Measurements from ENCODE around the gene TMEM169.
A peak's percentile ranks its signal among the peaks of the same experiment; 100 is the strongest.
"Not testable (repeated sequence)": the region's sequence is repeated elsewhere in the genome, so short reads cannot be mapped to it uniquely, and the experiment has no call there.

TMEM169 gene

GRCh38 chr2:216139884-216140283 is 58.2 kb downstream of the TMEM169 start:
- peak; percentile 2 for DNase-seq

DNA sequence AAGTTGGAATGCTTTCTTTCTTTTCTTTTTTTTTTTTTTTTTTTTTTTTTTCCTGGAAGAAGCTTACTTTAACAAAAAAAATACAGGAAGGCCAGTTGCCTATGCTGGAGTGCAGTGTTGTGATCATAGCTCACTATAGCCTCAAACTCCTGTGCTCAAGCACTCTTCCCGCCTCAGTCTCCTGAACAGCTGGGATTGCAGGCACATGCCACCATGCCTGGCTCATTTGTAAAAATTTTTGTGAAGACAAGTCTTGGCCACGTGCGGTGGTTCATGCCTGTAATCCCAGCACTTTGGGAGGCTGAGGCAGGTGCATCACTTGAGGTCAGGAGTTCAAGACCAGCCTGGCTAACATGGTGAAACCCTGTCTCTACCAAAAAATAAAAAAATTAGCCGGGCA is 59.8 kb downstream of the TMEM169 start:
- DNase-seq: not testable (repeated sequence)

DNA sequence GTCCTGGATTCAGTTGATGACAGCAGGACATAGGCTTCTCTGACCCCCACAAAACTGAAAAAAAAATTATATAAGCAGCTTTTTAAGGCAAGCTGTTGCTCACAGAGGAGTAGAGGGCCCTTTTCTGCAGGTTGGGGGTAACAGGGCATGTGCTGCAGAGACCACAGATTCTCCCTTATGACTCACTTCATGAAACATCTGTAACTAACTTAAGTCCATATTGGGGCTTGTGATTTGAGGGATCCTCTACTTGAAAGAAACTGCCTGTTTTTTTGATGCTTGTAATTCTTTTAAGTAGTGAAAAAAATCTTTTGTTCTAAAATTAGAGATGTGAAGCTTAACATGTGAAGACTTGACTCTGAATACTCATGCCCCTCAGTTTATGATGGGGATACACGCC is 60.8 kb downstream of the TMEM169 start:
- DNase-seq: no peak

DNA sequence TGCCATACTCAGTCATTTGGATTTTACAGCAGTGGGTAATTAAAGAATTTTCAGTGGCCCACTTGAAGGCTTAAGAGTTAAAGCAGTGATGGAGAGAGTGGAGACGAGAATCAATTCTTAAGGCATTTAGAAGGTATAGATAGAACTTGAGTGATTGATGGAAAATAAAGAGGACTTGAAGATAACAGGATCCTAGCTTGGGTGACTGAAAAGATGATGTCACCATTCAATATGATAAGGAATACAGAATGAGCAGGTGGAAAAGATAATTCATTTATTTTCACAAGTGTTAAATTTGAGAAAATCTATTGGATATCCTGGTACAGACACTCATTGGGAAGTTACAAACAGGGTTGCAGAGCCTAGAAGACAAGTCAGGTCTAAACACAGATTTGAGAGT is 62.7 kb downstream of the TMEM169 start:
- no peak for DNase-seq

GRCh38 chr2:216144857-216145256 is 63.1 kb downstream of the TMEM169 start:
- no peak for DNase-seq

DNA sequence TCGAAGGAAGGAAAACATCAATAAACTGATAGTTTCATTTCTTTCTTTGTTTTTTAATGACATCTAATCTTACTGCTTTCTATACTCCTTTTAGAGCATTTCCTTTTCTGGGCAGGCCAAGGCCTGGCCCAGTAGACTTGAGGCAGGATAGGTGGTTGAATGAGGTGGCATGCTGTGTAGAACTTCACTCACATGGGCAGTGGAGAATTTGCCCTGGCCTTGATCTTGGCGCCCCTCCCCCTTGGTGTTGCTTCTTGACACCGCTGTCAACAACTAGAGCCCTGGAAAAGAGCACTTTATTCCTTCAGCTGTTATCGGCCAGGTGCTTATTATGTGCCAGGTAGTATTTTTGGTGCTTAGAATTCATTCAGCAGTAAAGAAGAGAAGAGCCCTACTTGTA is 64.9 kb downstream of the TMEM169 start:
- no peak for DNase-seq

DNA sequence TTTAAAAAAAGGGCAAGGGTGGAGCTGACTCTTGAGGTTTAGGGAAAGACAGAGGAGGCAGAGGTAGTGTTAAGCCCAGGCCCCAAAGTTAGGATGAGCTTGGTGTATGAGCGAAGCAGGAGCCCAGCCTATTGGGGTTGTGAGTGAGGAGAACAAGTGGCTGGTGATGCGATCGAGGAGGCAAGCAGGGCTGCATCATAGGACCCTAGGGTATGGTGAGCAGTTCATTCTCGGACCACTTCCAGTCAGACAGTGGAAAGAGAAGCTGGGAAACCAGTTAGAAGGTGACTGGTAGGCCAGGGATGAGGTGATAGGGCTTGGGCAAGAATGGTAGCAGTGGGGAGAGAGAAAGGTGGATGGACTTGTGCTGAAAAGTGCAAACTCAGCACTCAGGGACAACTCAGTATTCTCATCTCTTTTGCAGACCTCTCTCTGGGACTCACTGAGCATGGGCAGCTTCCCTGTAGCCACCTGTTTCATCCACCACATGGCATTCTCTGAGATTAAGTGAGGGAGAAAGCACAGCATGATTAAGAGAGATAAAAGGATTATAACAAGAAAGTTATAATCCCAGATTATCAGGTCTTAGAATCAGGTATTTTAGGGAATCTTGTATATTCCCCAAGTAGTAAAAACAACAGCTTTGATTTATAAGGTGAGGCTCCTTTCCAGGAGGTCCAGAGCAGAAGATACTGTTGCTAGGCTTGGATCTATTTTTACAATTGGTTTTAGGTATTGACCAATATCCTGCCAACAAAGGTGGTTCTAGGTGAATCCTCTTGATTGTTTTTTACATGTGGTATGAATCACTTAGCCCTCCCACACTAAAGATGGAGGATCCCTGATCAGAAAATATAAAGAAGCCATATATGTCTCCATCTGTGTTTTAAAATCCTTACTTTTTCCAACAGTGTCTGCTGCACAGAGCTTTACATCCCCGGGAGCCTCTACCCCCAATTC is 65.7 kb downstream of the TMEM169 start:
- no peak for DNase-seq

DNA sequence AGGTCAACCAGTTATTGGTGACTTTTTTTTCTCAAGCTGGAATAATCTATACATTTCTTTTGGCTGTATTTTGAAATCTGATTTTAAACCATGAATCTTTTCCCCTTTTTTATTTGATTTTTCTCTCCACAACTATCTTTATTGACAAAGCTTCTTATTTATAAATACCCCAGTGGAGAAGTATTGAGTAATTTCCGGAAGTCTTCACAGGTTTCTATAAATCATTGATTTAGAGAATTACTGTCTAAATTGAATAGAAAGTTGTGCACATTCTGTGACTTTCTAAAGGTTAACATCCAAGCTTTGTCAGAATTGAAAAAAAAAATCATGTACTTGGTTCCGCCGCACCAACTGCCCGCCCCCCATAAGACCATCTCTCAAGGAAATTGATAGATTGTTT is 67.3 kb downstream of the TMEM169 start:
- no peak for DNase-seq

DNA sequence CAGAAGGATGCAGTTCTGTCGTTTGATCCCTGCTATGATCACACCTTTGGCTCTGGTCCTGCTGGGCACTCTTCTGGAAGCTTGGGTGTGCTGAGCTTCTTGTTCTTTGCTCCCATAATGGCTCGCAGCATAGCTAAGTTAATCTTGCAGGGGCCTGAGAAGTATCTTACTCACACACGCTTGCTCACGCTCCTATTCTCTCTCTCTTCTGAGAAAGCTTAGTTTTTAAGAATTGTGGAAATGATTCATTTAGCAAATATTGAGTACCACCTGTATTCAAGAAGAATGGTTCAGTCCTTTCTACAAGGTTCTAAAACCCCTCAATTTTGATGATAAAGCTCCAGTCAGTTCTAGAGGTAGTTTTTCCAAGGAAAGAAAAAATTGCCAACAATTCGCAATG is 68.0 kb downstream of the TMEM169 start:
- no peak for DNase-seq

DNA sequence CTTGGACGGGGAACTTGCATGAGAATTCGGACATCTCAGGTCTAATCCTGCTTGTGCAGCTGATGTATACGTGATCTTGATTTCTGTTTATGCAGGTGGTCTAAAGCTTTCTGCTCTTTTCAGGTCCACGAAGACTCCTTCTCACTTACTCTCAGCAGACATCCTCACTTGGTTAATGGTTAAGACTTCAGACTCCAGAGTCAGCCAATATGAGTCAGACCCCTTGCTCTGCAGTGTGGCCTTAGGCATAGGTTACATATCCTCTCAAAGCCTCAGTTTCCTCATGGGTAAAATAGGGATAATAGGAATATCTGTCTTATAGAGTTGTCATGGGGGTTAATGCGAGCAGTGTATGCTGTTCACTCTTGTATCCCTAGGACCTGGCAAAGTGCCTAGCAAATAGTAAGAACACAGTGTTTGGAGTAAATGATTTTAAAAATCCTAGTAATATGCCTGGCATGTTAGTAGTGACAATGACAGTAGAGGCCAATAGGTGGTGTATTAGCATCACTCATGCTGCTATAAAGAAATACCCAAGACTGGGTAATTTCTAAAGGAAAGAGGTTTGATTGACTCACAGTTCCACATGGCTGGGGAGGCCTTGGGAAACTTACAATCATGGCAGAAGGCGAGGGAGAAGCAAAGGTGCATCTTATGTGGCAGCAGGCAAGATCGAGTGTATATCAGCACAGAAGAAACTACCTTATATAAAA is 69.8 kb downstream of the TMEM169 start:
- no peak for DNase-seq
